Measurements from ENCODE around the gene IVD.

DNA sequence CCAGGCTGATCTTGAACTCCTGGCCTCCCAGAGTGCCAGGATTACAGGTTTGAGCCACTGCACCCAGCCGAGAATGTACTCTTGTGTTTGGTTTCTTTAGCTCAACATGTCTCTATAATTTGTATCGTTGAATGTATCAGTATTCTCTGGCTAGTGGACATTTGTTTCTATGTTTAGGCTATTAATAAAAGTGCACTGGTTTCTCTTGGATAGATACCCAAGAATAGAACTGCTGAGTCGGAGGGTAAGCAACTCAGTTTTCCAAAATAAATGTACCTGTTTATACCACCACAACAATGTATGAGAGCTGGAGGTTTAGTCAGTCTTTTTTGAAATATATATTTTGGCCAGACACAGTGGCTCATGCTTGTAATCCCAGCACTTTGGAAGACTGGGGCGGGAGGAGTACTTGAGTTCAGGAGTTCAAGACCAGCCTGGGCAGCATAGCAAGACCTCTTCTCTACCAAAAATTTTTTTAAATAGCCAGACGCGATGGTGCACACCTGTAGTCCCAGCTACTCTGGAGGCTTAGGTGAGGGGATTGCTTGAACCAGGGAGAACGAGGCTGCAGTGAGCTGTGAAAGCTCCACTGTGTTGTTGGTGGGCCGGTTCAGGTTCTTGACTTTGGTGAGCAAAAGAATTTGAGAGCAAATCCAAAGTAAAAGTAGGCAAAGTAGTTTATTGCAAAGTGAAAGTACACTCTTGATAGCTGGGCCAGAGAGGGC, 7.7 kb upstream of the IVD start:
- no peak for TF ChIP-seq CTCF (conservative IDR thresholded peaks at IDR 0.05; ENCODE audit: low read depth, low read length)
- TF ChIP-seq EZH2 (IDR thresholded peaks at IDR 0.05; ENCODE audit: low read length, unreplicated experiment), result no peak

All from PC-3 (cell line).